HG03469 (cell line): ENCODE data around the gene BRINP2.

ENCODE experiments used
- ATAC-seq: cut with Tn5 transposase; IDR thresholded peaks from one replicate; pipeline ENCODE4 v1.9.1; 2021; ENCODE audit warnings: mild to moderate bottlenecking, moderate library complexity, moderate number of reproducible peaks; ENCODE audit not compliant: unreplicated experiment

Gene BRINP2

GRCh38 chr1:177257128-177257527, 86.4 kb downstream of the BRINP2 start:
- ATAC-seq = no peak

GRCh38 chr1:177257576-177257975, 86.8 kb downstream of the BRINP2 start:
- ATAC-seq = no peak

GRCh38 chr1:177270863-177271262, 100.1 kb downstream of the BRINP2 start:
- ATAC-seq = no peak

- no peak for ATAC-seq
Observed at GRCh38 chr1:177273141-177273540, 102.4 kb downstream of the BRINP2 start.

- ATAC-seq = no peak
Observed at GRCh38 chr1:177274687-177275211, 104.0 kb downstream of the BRINP2 start.

GRCh38 chr1:177275736-177276135, 105.0 kb downstream of the BRINP2 start:
- no peak for ATAC-seq

GRCh38 chr1:177278626-177279390, 108.0 kb downstream of the BRINP2 start:
- no peak for ATAC-seq

GRCh38 chr1:177281901-177282300, 111.1 kb downstream of the BRINP2 start:
- ATAC-seq = no peak

- ATAC-seq = no peak
Observed at GRCh38 chr1:177282976-177283375, 112.2 kb downstream of the BRINP2 start.

- ATAC-seq = no peak
Observed at GRCh38 chr1:177283380-177283779, 112.6 kb downstream of the BRINP2 start.

- no peak for ATAC-seq
Observed at GRCh38 chr1:177286396-177286795, 115.6 kb downstream of the BRINP2 start.

- ATAC-seq = no peak
Observed at GRCh38 chr1:177287270-177287669, 116.5 kb downstream of the BRINP2 start.

GRCh38 chr1:177287994-177288393, 117.2 kb downstream of the BRINP2 start:
- ATAC-seq = no peak

- ATAC-seq = no peak
Observed at GRCh38 chr1:177289532-177289931, 118.8 kb downstream of the BRINP2 start.

GRCh38 chr1:177300431-177300830, 129.7 kb downstream of the BRINP2 start:
- ATAC-seq = no peak

GRCh38 chr1:177301425-177302124, 130.8 kb downstream of the BRINP2 start:
- ATAC-seq = no peak

GRCh38 chr1:177302357-177303044, 131.7 kb downstream of the BRINP2 start:
- no peak for ATAC-seq

- ATAC-seq = no peak
Observed at GRCh38 chr1:177305040-177306018, 134.6 kb downstream of the BRINP2 start.

- ATAC-seq = no peak
Observed at GRCh38 chr1:177306019-177306415, 135.3 kb downstream of the BRINP2 start.

- ATAC-seq = no peak
Observed at GRCh38 chr1:177306981-177307380, 136.2 kb downstream of the BRINP2 start.
